Stimulated activated CD8-positive, alpha-beta memory T cell treated with anti-CD3 and anti-CD28 coated beads, Interleukin-12 subunit alpha, Interleukin-12 subunit beta, amount 100 ng/mL, for 1 hour (primary cell): ENCODE measurements around the gene SYT2.

Experiments used
- DNase-seq: peaks from one replicate; pipeline ENCODE4 v3.0.0-alpha.2; 2020; ENCODE audit warnings: low read depth

The SYT2 gene

GRCh38 chr1:202679406-202680177, 30.7 kb downstream of the SYT2 start:
- DNase-seq, result no peak

- no peak for DNase-seq
Measured at GRCh38 chr1:202677433-202677832, 32.8 kb downstream of the SYT2 start.

- DNase-seq, result no peak
Measured at GRCh38 chr1:202673531-202673930, 36.7 kb downstream of the SYT2 start.

- no peak for DNase-seq
Measured at GRCh38 chr1:202671399-202671798, 38.9 kb downstream of the SYT2 start.

- no peak for DNase-seq
Measured at GRCh38 chr1:202665417-202665816, 44.8 kb downstream of the SYT2 start.

GRCh38 chr1:202664083-202664482, 46.2 kb downstream of the SYT2 start:
- DNase-seq, result no peak

- no peak for DNase-seq
Measured at GRCh38 chr1:202663131-202663530, 47.1 kb downstream of the SYT2 start.

GRCh38 chr1:202662081-202662480, 48.2 kb downstream of the SYT2 start:
- no peak for DNase-seq

GRCh38 chr1:202661136-202661845, 49.0 kb downstream of the SYT2 start:
- no peak for DNase-seq

GRCh38 chr1:202659974-202660373, 50.3 kb downstream of the SYT2 start:
- DNase-seq, result no peak

GRCh38 chr1:202659541-202659940, 50.7 kb downstream of the SYT2 start:
- DNase-seq, result no peak

GRCh38 chr1:202658769-202659168, 51.5 kb downstream of the SYT2 start:
- no peak for DNase-seq

- no peak for DNase-seq
Measured at GRCh38 chr1:202658251-202658759, 51.9 kb downstream of the SYT2 start.

GRCh38 chr1:202656951-202657646, 53.2 kb downstream of the SYT2 start:
- DNase-seq, result no peak

- DNase-seq, result no peak
Measured at GRCh38 chr1:202656057-202656456, 54.2 kb downstream of the SYT2 start.

- DNase-seq, result no peak
Measured at GRCh38 chr1:202654079-202654478, 56.2 kb downstream of the SYT2 start.

GRCh38 chr1:202649553-202650392, 60.5 kb downstream of the SYT2 start:
- no peak for DNase-seq

GRCh38 chr1:202648605-202649226, 61.5 kb downstream of the SYT2 start:
- DNase-seq, result no peak

- no peak for DNase-seq
Measured at GRCh38 chr1:202645097-202645476, 65.2 kb downstream of the SYT2 start.

- no peak for DNase-seq
Measured at GRCh38 chr1:202644219-202645096, 65.8 kb downstream of the SYT2 start.
